Measurements from ENCODE around the gene OBSCN. TPM values are rescaled to one million over a fixed set of nuclear protein-coding genes. Genes with fewer than 3 reads are reported as not detected.

The OBSCN gene
- total and polyA plus RNA-seq, 2 of the 13 experiments (the other 11 are each of a cell fraction or from before 2014, with no cell fraction given): 0.20 TPM

DNA sequence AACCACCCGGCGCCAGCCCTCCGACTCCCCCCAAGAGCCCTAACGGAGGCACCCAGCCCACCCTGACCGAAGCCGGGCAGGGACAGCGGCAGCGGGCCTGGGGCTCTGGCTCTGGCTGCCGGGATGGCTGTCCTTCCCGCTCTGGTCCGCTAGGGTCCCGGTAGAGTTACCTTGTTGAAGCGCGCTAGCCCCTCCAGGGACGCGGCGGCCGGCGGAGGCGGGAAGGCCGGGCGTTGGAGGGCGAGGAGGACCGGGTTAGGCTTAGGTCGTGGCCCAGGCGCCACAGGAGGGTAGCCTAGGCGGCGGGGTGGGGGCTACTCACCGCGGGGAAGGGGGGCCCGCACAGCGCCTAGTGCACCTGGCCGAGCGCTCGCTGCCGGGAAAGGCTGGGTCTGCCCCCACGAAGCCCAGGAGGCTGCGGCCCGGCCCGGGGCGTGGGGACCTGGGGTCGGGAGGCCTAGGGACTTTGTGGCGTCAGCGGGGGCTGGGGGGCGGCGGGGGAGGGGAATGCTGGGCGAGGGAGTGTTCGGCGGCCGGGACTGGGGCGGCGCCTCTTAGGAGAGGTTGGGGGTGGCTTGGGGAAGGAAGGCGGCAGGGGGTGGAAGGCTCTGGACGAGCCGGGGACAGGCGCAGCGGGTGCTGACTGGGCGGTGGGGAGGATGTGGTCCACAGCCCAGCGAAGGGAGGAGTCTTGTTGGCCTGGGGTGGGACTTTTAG, 208.5 kb downstream of the OBSCN start, which contains the start of gene TRIM17 (continued):
- TF ChIP-seq ARNTL (CRISPR knock-in tag; IDR thresholded peaks at IDR 0.05) (no peak), ZFP90 (CRISPR knock-in tag; IDR thresholded peaks at IDR 0.05; ENCODE audit: borderline replicate concordance) (no peak), PHF8 (CRISPR knock-in tag; IDR thresholded peaks at IDR 0.05) (0 out of 2 replicates have a peak, but pooled peaks have one; percentile 41), ZNF660 (CRISPR knock-in tag; IDR thresholded peaks at IDR 0.05; ENCODE audit: borderline replicate concordance, low read depth) (no peak), WIZ (CRISPR knock-in tag; IDR thresholded peaks at IDR 0.05) (no peak), ZNF34 (CRISPR knock-in tag; IDR thresholded peaks at IDR 0.05; ENCODE audit: borderline replicate concordance) (no peak), ISX (CRISPR knock-in tag; conservative IDR thresholded peaks at IDR 0.05) (no peak), ZNF850 (CRISPR knock-in tag; conservative IDR thresholded peaks at IDR 0.05) (no peak), ATF7-NPFF (CRISPR knock-in tag; IDR thresholded peaks at IDR 0.05; ENCODE audit: low read depth) (0 out of 2 replicates have a peak, but pooled peaks have one; percentile 50), ETV5 (CRISPR knock-in tag; IDR thresholded peaks at IDR 0.05; ENCODE audit: borderline replicate concordance) (no peak), FOSL2 (CRISPR knock-in tag; IDR thresholded peaks at IDR 0.05) (no peak)
- TF ChIP-seq, protein P1, sequence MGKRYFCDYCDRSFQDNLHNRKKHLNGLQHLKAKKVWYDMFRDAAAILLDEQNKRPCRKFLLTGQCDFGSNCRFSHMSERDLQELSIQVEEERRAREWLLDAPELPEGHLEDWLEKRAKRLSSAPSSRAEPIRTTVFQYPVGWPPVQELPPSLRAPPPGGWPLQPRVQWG (CRISPR knock-in tag; IDR thresholded peaks at IDR 0.05; ENCODE audit: borderline replicate concordance, low read depth): no peak
- TF ChIP-seq, protein P2, sequence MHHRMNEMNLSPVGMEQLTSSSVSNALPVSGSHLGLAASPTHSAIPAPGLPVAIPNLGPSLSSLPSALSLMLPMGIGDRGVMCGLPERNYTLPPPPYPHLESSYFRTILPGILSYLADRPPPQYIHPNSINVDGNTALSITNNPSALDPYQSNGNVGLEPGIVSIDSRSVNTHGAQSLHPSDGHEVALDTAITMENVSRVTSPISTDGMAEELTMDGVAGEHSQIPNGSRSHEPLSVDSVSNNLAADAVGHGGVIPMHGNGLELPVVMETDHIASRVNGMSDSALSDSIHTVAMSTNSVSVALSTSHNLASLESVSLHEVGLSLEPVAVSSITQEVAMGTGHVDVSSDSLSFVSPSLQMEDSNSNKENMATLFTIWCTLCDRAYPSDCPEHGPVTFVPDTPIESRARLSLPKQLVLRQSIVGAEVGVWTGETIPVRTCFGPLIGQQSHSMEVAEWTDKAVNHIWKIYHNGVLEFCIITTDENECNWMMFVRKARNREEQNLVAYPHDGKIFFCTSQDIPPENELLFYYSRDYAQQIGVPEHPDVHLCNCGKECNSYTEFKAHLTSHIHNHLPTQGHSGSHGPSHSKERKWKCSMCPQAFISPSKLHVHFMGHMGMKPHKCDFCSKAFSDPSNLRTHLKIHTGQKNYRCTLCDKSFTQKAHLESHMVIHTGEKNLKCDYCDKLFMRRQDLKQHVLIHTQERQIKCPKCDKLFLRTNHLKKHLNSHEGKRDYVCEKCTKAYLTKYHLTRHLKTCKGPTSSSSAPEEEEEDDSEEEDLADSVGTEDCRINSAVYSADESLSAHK (CRISPR knock-in tag; IDR thresholded peaks at IDR 0.05; ENCODE audit: borderline replicate concordance): no peak
- TF ChIP-seq, protein P3, sequence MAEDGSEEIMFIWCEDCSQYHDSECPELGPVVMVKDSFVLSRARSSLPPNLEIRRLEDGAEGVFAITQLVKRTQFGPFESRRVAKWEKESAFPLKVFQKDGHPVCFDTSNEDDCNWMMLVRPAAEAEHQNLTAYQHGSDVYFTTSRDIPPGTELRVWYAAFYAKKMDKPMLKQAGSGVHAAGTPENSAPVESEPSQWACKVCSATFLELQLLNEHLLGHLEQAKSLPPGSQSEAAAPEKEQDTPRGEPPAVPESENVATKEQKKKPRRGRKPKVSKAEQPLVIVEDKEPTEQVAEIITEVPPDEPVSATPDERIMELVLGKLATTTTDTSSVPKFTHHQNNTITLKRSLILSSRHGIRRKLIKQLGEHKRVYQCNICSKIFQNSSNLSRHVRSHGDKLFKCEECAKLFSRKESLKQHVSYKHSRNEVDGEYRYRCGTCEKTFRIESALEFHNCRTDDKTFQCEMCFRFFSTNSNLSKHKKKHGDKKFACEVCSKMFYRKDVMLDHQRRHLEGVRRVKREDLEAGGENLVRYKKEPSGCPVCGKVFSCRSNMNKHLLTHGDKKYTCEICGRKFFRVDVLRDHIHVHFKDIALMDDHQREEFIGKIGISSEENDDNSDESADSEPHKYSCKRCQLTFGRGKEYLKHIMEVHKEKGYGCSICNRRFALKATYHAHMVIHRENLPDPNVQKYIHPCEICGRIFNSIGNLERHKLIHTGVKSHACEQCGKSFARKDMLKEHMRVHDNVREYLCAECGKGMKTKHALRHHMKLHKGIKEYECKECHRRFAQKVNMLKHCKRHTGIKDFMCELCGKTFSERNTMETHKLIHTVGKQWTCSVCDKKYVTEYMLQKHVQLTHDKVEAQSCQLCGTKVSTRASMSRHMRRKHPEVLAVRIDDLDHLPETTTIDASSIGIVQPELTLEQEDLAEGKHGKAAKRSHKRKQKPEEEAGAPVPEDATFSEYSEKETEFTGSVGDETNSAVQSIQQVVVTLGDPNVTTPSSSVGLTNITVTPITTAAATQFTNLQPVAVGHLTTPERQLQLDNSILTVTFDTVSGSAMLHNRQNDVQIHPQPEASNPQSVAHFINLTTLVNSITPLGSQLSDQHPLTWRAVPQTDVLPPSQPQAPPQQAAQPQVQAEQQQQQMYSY (CRISPR knock-in tag; IDR thresholded peaks at IDR 0.05): no peak
- TF ChIP-seq, protein P4, sequence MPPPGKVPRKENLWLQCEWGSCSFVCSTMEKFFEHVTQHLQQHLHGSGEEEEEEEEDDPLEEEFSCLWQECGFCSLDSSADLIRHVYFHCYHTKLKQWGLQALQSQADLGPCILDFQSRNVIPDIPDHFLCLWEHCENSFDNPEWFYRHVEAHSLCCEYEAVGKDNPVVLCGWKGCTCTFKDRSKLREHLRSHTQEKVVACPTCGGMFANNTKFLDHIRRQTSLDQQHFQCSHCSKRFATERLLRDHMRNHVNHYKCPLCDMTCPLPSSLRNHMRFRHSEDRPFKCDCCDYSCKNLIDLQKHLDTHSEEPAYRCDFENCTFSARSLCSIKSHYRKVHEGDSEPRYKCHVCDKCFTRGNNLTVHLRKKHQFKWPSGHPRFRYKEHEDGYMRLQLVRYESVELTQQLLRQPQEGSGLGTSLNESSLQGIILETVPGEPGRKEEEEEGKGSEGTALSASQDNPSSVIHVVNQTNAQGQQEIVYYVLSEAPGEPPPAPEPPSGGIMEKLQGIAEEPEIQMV (CRISPR knock-in tag; IDR thresholded peaks at IDR 0.05; ENCODE audit: low read depth): no peak
- TF ChIP-seq, protein P5, sequence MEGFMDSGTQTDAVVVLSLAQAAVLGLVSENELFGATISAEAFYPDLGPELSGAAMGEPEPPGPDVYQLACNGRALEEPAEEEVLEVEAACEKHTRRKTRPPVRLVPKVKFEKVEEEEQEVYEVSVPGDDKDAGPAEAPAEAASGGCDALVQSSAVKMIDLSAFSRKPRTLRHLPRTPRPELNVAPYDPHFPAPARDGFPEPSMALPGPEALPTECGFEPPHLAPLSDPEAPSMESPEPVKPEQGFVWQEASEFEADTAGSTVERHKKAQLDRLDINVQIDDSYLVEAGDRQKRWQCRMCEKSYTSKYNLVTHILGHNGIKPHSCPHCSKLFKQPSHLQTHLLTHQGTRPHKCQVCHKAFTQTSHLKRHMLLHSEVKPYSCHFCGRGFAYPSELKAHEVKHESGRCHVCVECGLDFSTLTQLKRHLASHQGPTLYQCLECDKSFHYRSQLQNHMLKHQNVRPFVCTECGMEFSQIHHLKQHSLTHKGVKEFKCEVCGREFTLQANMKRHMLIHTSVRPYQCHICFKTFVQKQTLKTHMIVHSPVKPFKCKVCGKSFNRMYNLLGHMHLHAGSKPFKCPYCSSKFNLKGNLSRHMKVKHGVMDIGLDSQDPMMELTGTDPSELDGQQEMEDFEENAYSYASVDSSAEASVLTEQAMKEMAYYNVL (CRISPR knock-in tag; IDR thresholded peaks at IDR 0.05; ENCODE audit: borderline replicate concordance): no peak
- TF ChIP-seq, protein P6, sequence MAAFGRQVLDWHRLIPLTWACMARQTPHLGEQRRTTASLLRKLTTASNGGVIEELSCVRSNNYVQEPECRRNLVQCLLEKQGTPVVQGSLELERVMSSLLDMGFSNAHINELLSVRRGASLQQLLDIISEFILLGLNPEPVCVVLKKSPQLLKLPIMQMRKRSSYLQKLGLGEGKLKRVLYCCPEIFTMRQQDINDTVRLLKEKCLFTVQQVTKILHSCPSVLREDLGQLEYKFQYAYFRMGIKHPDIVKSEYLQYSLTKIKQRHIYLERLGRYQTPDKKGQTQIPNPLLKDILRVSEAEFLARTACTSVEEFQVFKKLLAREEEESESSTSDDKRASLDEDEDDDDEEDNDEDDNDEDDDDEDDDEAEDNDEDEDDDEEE (CRISPR knock-in tag; IDR thresholded peaks at IDR 0.05): no peak
